Adrenal gland (tissue), 5 donors: ENCODE measurements around the gene FAXDC2.

Experiments used
- POLR2A ChIP-seq, 2 donors: fragments of 450-650 bp; IDR thresholded peaks; one replicate each; pipeline ENCODE4 v1.6.1; 2017; ENCODE audit warnings: antibody characterized with exemption in 2 of 2, mild to moderate bottlenecking in 2 of 2, moderate library complexity in 1 of 2
- TF ChIP-seq, protein P1 (sequence below), 6 experiments: fragments of 450-650 bp in 4 of 6; fragments of 200-600 bp in 2 of 6; sonication (generic) in 1 of 6; IDR thresholded peaks; 1 replicate in 5 of 6; 2 replicates in 1 of 6; pipeline versions ENCODE4 v1.5.1 to v1.8.0; 2016 to 2021; ENCODE audit warnings: antibody characterized with exemption in 6 of 6, mild to moderate bottlenecking in 2 of 6, moderate library complexity in 1 of 6
- donor health status: DM: no; HTN: no; CAD: no.

DNA sequence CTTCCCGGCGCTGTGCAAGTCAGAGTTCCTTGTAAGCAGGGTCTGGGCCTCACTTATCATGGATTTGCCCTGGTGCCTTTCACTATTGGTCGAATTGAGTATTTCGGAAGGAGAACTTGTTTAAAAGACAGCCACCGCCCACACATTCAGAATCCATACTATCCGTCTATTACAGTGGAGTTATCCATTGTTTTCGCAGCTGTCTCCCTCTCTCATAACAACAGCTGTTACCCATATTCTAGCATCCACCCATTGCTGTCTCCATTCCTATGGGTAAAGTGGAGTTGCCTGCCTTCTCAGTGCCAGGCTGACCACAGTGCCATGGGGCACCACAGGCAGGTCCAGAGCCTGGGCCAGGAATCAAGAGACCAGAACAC lies 20.2 kb downstream of the FAXDC2 start:
- TF ChIP-seq, protein P1, sequence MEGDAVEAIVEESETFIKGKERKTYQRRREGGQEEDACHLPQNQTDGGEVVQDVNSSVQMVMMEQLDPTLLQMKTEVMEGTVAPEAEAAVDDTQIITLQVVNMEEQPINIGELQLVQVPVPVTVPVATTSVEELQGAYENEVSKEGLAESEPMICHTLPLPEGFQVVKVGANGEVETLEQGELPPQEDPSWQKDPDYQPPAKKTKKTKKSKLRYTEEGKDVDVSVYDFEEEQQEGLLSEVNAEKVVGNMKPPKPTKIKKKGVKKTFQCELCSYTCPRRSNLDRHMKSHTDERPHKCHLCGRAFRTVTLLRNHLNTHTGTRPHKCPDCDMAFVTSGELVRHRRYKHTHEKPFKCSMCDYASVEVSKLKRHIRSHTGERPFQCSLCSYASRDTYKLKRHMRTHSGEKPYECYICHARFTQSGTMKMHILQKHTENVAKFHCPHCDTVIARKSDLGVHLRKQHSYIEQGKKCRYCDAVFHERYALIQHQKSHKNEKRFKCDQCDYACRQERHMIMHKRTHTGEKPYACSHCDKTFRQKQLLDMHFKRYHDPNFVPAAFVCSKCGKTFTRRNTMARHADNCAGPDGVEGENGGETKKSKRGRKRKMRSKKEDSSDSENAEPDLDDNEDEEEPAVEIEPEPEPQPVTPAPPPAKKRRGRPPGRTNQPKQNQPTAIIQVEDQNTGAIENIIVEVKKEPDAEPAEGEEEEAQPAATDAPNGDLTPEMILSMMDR (IDR thresholded peaks at IDR 0.05) = no peak
- no peak for TF ChIP-seq POLR2A (IDR thresholded peaks at IDR 0.05)
